GM20431 (cell line): ENCODE measurements around the gene CTAG1B.
"Not testable (repeated sequence)": the region's sequence is repeated elsewhere in the genome, so short reads cannot be mapped to it uniquely, and the experiment has no call there.

ENCODE experiments used
- in situ Hi-C: fragments of 300-500 bp; cut with MseI, MboI; formaldehyde crosslinking; loops from one replicate; pipeline ENCODE4 v1.15.0; 2020; ENCODE audit warnings: low sequenced_read_pairs; ENCODE audit not compliant: unreplicated experiment

Gene CTAG1B

DNA sequence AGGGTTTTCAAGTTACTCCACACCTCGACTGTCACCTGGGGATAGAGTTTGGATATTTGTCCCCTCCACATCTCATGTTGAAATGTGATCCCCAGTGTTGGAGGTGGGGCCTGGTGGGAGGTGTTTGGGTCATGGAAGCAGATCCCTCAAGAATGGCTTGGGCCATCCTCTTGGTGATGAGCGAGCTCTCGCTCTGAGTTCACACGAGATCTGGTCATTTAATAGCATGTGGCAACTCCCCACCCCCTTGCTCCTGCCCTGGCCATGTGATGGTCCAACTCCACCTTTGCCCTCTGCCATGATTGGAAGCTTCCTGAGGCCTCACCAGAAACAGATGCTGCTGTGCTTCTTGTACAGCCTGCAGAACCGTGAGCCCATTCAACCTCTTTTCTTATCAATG, 25.9 kb downstream of the CTAG1B start:
- in situ Hi-C loops: no loop called here

DNA sequence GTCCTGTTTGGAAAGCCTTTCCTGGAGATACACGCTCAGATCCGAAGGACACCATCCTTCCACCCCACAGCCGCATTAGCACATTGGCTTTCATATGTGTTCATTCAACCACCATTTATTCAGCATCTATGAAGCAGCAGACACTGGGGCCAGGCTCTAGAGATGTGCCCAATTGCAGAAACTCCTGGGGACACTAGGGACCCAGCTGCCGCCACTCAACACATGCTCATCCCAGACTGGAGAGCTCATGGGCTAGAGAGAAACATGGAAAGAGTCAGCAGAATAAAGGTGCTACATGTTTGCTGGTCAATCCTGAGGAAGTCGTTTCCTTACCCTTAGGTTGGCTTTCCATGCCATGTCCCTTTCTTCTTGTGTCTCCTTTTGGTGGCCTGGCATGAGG, 26.6 kb downstream of the CTAG1B start:
- in situ Hi-C loops: no loop called here

DNA sequence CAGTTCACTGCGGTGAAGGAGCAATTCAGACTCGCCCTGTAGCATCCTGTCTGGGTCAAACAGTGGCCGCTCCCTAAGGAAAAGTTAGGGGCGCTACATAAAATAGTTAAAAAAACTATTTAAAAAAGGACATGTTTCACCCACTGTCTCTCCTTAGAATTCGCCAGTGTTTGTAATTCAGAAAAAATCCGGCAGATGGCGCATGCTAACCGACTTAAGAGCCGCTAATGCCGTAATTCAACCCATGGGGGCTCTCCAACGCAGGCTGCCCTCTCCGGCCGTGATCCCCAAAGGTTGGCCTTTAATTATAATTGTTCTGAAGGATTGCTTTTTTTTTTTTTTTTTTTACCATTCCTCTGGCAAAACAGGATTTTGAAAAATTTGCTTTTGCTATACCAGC, 28.7 kb downstream of the CTAG1B start:
- in situ Hi-C loops: not testable (repeated sequence)

DNA sequence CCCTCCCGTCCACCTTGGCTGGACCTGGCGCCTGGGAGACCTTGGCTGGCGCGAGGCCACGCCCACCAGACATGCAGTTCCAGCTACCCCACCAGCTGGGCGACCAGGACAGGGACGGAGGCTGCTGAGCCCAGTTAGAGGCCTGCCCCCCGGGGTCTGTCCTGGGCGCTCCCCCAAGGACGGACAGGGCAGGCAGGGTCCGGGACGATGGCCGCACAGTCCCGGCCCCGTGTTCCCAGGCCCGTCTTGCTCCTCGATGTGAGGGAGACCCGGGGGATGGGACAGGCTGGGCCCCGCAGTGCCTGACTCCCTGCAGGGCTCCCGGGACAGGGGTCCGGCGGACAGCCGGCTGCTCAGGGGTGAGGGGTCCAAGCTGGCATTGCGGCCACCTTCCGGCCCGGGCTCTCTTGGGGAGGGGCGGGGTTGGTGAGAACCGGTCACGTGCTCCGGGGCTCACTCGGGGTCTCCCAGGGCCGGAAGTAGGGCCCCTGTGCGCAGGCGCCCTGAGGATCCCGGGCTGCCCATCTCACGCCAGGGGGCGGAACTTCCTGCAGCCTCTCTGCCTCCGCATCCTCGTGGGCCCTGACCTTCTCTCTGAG, 34.4 kb downstream of the CTAG1B start, which contains the start of gene CTAG1A:
Gene CTAG1A (plus strand): TSS at position 549 of the 599 bp plus-strand sequence. CDS start 74 bp downstream, outside the sequence.
- in situ Hi-C loops: not testable (repeated sequence)

DNA sequence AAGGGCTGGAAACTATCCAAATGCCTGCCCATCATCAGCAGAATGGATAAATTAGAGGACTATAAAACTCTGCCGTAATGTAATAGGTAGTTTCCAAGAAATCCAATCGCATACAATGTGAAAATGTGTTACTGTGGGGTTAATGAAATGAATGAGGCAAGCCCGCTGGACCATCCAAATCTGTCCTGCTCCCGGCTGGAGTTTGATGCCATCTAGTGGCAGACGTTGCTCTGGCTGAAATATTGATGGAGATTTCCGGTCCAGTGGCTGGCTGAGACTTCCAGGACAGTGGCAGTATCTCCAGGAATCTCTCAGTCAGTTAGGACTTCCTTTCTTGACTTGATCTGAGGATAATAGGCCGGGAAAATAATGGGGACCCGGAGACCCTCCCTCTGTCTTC, 36.1 kb downstream of the CTAG1B start:
- in situ Hi-C loops: not testable (repeated sequence)

DNA sequence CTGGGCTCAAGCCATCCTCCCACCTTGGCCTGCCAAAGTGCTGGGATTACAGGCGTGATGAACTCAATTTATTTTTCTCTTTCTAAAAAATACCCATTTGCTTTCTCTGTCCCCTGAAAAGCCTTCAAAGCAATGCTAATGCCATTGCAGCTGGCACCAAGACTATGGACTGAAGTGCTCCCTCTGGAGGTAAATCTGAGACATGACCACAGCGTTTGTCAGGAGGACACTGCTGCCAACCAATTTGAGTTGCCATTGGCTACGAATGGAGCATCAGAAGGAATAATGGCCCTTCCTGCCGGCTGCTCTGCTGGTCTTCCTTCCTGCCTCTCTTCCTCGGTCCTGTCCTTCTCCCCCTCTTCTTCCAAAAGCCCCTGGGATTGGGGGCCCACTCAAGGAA, 44.0 kb downstream of the CTAG1B start:
- in situ Hi-C loops: not testable (repeated sequence)

DNA sequence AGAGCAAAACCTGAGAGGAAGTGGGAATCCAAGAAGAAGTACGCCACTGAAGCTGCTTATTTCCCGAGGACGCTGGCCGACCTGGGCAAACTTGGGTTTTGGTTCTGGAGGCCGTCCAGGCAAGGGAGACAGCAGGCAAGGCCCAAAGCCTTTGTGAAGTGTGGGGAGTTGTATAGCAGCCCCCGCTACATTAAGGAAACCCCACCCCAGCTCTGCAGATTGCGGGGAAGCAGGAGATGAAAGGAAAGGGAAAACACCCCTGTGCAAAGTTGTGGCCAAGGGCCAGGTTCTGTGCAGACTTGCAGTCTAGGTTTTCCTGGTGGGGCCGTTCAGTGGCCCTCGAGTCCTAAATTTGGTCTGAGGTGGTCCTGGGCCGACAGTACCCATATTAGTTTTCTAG, 46.0 kb downstream of the CTAG1B start:
- in situ Hi-C loops: not testable (repeated sequence)

DNA sequence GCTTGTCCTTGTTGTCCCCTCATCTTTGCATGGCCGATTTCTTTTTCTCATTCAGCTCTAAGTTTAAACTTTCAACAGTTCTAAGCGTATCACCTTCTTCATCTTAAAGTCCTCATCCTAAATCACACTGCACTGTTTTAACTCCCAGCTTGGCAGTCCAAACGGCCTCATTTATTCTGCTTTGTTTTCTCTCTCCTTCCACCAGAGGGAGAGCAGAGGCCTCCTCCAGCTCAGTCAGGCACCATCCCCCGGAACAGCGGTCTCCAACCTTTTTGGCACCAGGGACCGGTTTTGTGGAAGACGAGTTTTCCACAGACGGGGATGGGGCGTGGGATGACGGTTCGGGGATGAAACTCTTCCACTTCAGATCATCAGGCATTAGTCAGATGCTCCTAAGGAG, 48.7 kb downstream of the CTAG1B start:
- in situ Hi-C loops: not testable (repeated sequence)
